HepG2 (cell line): ENCODE measurements around the gene PHKA2. TPM values are rescaled to one million over a fixed set of nuclear protein-coding genes. Genes with fewer than 3 reads are reported as not detected.

Experiments
- ATAC-seq: fragments of 200-7000 bp; cut with Tn5 transposase; 3 replicates; pipeline ENCODE4 v1.9.1; 2020; ENCODE audit warnings: mild to moderate bottlenecking, moderate library complexity
- BruUV-seq: library from RNA; stranded (reverse); fragments of 400-500 nt; replicated peaks from 2 replicates; lab custom pipeline; 2021; lab: Mats Ljungman, UMichigan
- CTCF ChIA-PET: fragments of 300-600 bp; formaldehyde crosslinking; extraction: SDS; loops from one replicate; lab custom pipeline; 2021; ENCODE audit warnings: low total read pairs, inconsistent platforms, low intra/inter-chr PET ratio; lab: Yijun Ruan, JAX
- POLR2A ChIA-PET: fragments of 350-600 bp; sonication (Branson Sonifier 250); formaldehyde crosslinking; loops from one replicate; lab custom pipeline; 2020; ENCODE audit warnings: antibody characterized with exemption, inconsistent platforms; lab: Yijun Ruan, JAX
- DNase-seq: peaks from one replicate; pipeline ENCODE4 v3.0.0-alpha.2; 2015; ENCODE audit warnings: low spot score
- FAIRE-seq: peaks from 3 replicates; lab custom pipeline; 2011; peaks lifted over from hg19 to GRCh38; lab: Jason Lieb, UNC
- H2AFZ ChIP-seq: one replicate; pipeline ENCODE4 v1.6.1; 2011; ENCODE audit warnings: low read length, inconsistent platforms
- H3K27ac ChIP-seq: fragments of 300-600 bp; 3 replicates; pipeline ENCODE4 v1.8.0; 2011; ENCODE audit warnings: mixed run types, mild to moderate bottlenecking, mixed read lengths, low read length, inconsistent platforms; ENCODE audit not compliant: insufficient read depth; ENCODE audit errors: extremely low read length
- H3K27me3 ChIP-seq, 2 experiments: fragments of 200-600 bp in 1 of 2; 2 replicates in 1 of 2; 3 replicates in 1 of 2; pipeline versions ENCODE4 v1.6.0 to v1.8.0; 2011; ENCODE audit warnings: low read length in 2 of 2, mild to moderate bottlenecking in 2 of 2, moderate library complexity in 2 of 2, inconsistent platforms in 1 of 2; ENCODE audit not compliant: insufficient read depth in 2 of 2, control insufficient read depth in 1 of 2
- H3K36me3 ChIP-seq, 2 experiments: fragments of 200-600 bp in 1 of 2; replicated peaks in 1 of 2; 2 replicates in 1 of 2; 3 replicates in 1 of 2; pipeline versions ENCODE4 v1.5.1 to v1.8.0; 2011; ENCODE audit warnings: low read length in 2 of 2, inconsistent platforms in 1 of 2; ENCODE audit not compliant: insufficient read depth in 2 of 2, control insufficient read depth in 1 of 2
- H3K4me1 ChIP-seq: 2 replicates; pipeline ENCODE4 v1.5.1; 2012; ENCODE audit warnings: low read length, inconsistent platforms; ENCODE audit not compliant: insufficient read depth
- H3K4me2 ChIP-seq: 2 replicates; pipeline ENCODE4 v1.6.0; 2011; ENCODE audit warnings: low read depth, low read length, inconsistent platforms
- H3K4me3 ChIP-seq, 3 experiments: fragments of 200-600 bp in 1 of 3; sonication (generic), shearing (Covaris generic) in 1 of 3; replicated peaks in 1 of 3; 2 replicates each; pipeline ENCODE4 v1.5.1; 2011 to 2016; ENCODE audit warnings: low read length in 3 of 3, inconsistent platforms in 2 of 3, low read depth in 2 of 3, mild to moderate bottlenecking in 2 of 3, control low read depth in 1 of 3, mixed read lengths in 1 of 3; ENCODE audit not compliant: insufficient read depth in 1 of 3
- H3K79me2 ChIP-seq: one replicate; pipeline ENCODE4 v1.6.1; 2011; ENCODE audit warnings: low read length, inconsistent platforms; ENCODE audit not compliant: insufficient read depth
- H3K9ac ChIP-seq: 2 replicates; pipeline ENCODE4 v1.6.0; 2011; ENCODE audit warnings: mild to moderate bottlenecking, low read depth, low read length, inconsistent platforms; ENCODE audit not compliant: insufficient read depth
- H3K9me3 ChIP-seq: 2 replicates; pipeline ENCODE4 v1.5.1; 2012; ENCODE audit warnings: mild to moderate bottlenecking, low read length
- H4K20me1 ChIP-seq: 2 replicates; pipeline ENCODE4 v1.6.0; 2011; ENCODE audit warnings: inconsistent platforms, mild to moderate bottlenecking, low read length, moderate library complexity; ENCODE audit not compliant: insufficient read depth
- CBFB ChIP-seq: sonication (generic); formaldehyde crosslinking; IDR thresholded peaks from 2 replicates; pipeline ENCODE4 v1.4.0; 2020; ENCODE audit warnings: missing genetic modification reagents
- CEBPG ChIP-seq: IDR thresholded peaks from 2 replicates; pipeline ENCODE4 v1.6.1; 2016
- ERF ChIP-seq: IDR thresholded peaks from 2 replicates; pipeline ENCODE4 v1.6.1; 2018; ENCODE audit warnings: missing biosample characterization, missing genetic modification reagents
- GLI4 ChIP-seq: sonication (generic); formaldehyde crosslinking; IDR thresholded peaks from 2 replicates; pipeline ENCODE4 v1.5.1; 2020; ENCODE audit warnings: missing genetic modification reagents, mild to moderate bottlenecking, moderate library complexity, borderline replicate concordance
- MIER3 ChIP-seq: IDR thresholded peaks from 2 replicates; pipeline ENCODE4 v1.6.1; 2016; ENCODE audit warnings: missing compliant biosample characterization, borderline replicate concordance
- NONO ChIP-seq, 2 experiments: fragments of 450-650 bp in 1 of 2; sonication (generic) in 1 of 2; formaldehyde crosslinking in 1 of 2; IDR thresholded peaks in 1 of 2; conservative IDR thresholded peaks in 1 of 2; 2 replicates each; pipeline versions ENCODE4 v1.6.1 to v1.8.0; 2017 to 2022; ENCODE audit warnings: mild to moderate bottlenecking in 1 of 2, missing genetic modification reagents in 1 of 2, moderate library complexity in 1 of 2
- TRIM24 ChIP-seq: sonication (generic); formaldehyde crosslinking; IDR thresholded peaks from 2 replicates; pipeline ENCODE4 v1.8.0; 2022; ENCODE audit warnings: mild to moderate bottlenecking, missing genetic modification reagents
- ZNF3 ChIP-seq: IDR thresholded peaks from 2 replicates; pipeline ENCODE4 v1.7.0; 2017; ENCODE audit warnings: inconsistent platforms
- ZNF33A ChIP-seq: sonication (generic); formaldehyde crosslinking; IDR thresholded peaks from 2 replicates; pipeline ENCODE4 v1.5.1; 2020; ENCODE audit warnings: missing genetic modification reagents, mild to moderate bottlenecking, moderate library complexity, borderline replicate concordance
- ZNF446 ChIP-seq: sonication (generic); formaldehyde crosslinking; IDR thresholded peaks from 2 replicates; pipeline ENCODE4 v1.5.0; 2020; ENCODE audit warnings: mild to moderate bottlenecking, missing genetic modification reagents
- ZNF83 ChIP-seq: sonication (generic); formaldehyde crosslinking; IDR thresholded peaks from 2 replicates; pipeline ENCODE4 v1.4.0; 2020; ENCODE audit warnings: missing genetic modification reagents, mild to moderate bottlenecking, borderline replicate concordance
- WGBS: methylation state at CpG from one replicate; pipeline ENCODE4 v1.1.6; 2017; ENCODE audit warnings: low lambda C conversion rate; 5-methylcytosine and 5-hydroxymethylcytosine counted together
- in situ Hi-C: cut with HindIII; loops from 2 replicates; pipeline ENCODE4 v1.10.0; 2017; ENCODE audit warnings: low pct_unique_long_range_greater_than_20kb; ENCODE audit not compliant: extremely low pct_ligation_motif_present
- intact Hi-C: fragments of 100-400 bp; cut with micrococcal nuclease; formaldehyde crosslinking; loops from one replicate; pipeline ENCODE4 v1.10.0; 2022; ENCODE audit not compliant: unreplicated experiment
- polyA plus RNA-seq, 8 experiments: library from polyadenylated mRNA; depleted of rRNA in 3 of 8; stranded (reverse) in 7 of 8; unstranded in 1 of 8; fragments of >200 nt; fragmentation: Illumina TruSeq in 4 of 8; extraction: Trizol in 4 of 8; gene quantifications; 2 replicates each; pipeline versions ENCODE4 v1.2.1 to v1.2.3, GENCODE V29; 2011 to 2016; ENCODE audit warnings: low read depth in 4 of 8, missing spikeins in 1 of 8, mixed read lengths in 1 of 8; ENCODE audit not compliant: insufficient read depth in 1 of 8
- total RNA-seq, 5 experiments: library from RNA; depleted of rRNA; stranded (reverse); fragments of >200 nt; fragmentation: Illumina TruSeq; extraction: Trizol; gene quantifications; 2 replicates each; pipeline ENCODE4 v1.2.3, GENCODE V29; 2016; ENCODE audit warnings: low read depth in 1 of 5
- TF ChIP-seq, protein P1 (sequence below): sonication (generic); formaldehyde crosslinking; IDR thresholded peaks from 2 replicates; pipeline ENCODE4 v1.5.1; 2020; ENCODE audit warnings: mild to moderate bottlenecking, missing genetic modification reagents, borderline replicate concordance

The PHKA2 gene
- total and polyA plus RNA-seq, 2 of the 13 experiments (the other 11 are each of a cell fraction or from before 2014, with no cell fraction given) = 20.5 to 273 TPM

DNA sequence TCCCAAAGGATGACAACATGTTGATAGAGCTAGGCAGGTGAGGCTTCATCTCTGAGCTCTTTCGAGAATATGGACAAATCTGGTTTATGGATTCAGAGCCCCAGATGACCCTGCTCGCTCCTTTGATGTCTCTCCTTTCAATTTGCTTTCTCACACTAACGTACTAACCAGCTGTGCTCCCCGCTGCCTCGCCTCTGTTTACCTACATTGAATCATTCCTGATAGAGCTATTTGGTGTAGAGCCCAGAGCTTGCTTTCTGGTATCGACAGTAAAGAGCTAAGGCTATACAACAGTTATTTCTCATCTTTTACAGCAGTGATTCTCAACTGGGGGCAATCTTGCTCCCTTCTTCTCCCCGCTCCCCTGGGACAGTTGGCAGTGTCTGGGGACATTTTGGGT lies 8.9 kb upstream of the PHKA2 start:
- H3K27ac ChIP-seq = no peak overlapping the region
- TF ChIP-seq ERF (no peak), TRIM24 (CRISPR knock-in tag) (no peak), CBFB (CRISPR knock-in tag) (no peak), GLI4 (CRISPR knock-in tag) (no peak), ZNF33A (CRISPR knock-in tag) (no peak), ZNF446 (CRISPR knock-in tag) (no peak), MIER3 (CRISPR knock-in tag) (no peak), ZNF83 (CRISPR knock-in tag) (no peak), NONO (IDR thresholded peaks at IDR 0.05) (no peak), NONO (CRISPR knock-in tag; conservative IDR thresholded peaks at IDR 0.05) (no peak), ZNF3 (CRISPR knock-in tag) (no peak), CEBPG (no peak)
- TF ChIP-seq, protein P1, sequence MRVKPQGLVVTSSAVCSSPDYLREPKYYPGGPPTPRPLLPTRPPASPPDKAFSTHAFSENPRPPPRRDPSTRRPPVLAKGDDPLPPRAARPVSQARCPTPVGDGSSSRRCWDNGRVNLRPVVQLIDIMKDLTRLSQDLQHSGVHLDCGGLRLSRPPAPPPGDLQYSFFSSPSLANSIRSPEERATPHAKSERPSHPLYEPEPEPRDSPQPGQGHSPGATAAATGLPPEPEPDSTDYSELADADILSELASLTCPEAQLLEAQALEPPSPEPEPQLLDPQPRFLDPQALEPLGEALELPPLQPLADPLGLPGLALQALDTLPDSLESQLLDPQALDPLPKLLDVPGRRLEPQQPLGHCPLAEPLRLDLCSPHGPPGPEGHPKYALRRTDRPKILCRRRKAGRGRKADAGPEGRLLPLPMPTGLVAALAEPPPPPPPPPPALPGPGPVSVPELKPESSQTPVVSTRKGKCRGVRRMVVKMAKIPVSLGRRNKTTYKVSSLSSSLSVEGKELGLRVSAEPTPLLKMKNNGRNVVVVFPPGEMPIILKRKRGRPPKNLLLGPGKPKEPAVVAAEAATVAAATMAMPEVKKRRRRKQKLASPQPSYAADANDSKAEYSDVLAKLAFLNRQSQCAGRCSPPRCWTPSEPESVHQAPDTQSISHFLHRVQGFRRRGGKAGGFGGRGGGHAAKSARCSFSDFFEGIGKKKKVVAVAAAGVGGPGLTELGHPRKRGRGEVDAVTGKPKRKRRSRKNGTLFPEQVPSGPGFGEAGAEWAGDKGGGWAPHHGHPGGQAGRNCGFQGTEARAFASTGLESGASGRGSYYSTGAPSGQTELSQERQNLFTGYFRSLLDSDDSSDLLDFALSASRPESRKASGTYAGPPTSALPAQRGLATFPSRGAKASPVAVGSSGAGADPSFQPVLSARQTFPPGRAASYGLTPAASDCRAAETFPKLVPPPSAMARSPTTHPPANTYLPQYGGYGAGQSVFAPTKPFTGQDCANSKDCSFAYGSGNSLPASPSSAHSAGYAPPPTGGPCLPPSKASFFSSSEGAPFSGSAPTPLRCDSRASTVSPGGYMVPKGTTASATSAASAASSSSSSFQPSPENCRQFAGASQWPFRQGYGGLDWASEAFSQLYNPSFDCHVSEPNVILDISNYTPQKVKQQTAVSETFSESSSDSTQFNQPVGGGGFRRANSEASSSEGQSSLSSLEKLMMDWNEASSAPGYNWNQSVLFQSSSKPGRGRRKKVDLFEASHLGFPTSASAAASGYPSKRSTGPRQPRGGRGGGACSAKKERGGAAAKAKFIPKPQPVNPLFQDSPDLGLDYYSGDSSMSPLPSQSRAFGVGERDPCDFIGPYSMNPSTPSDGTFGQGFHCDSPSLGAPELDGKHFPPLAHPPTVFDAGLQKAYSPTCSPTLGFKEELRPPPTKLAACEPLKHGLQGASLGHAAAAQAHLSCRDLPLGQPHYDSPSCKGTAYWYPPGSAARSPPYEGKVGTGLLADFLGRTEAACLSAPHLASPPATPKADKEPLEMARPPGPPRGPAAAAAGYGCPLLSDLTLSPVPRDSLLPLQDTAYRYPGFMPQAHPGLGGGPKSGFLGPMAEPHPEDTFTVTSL = no peak
- TF ChIP-seq, all 625 proteins: peak for 0
- ChIA-PET POLR2A (interaction anchor here (1.0 kb wide), 1 partner anchor 9 kb away, joined by 4 read pairs; the partner anchor contains the start of gene PHKA2), CTCF (no interaction called here)
- Histone ChIP-seq H3K4me3 (no peak overlapping the region), H3K4me2 (no peak overlapping the region), H3K36me3 (peaks cover 0 to 3% of the 10 kb centered on the region in 2 experiments; a peak in 1 of 5 replicates), H2AFZ (no peak overlapping the region), H3K79me2 (no peaks in the 10 kb centered on the region), H4K20me1 (no peaks in the 10 kb centered on the region), H3K4me1 (peaks cover 7% of the 10 kb centered on the region), H3K27me3 (no peaks in the 10 kb centered on the region), H3K9ac (no peak overlapping the region), H3K9me3 (no peaks in the 10 kb centered on the region)
- WGBS = 91% methylated on average over 5 of the region's 7 CpGs
- FAIRE-seq = no peak
- DNase-seq = no peak
- no peak for ATAC-seq
- BruUV-seq = no TSS peak
- in situ Hi-C loops = no loop called here
- intact Hi-C loops = no loop called here
